NB4 (cell line): ENCODE measurements around the gene SALL2.

ENCODE experiments used
- CTCF ChIP-seq: IDR thresholded peaks from one replicate; pipeline ENCODE4 v1.5.1; 2012; ENCODE audit warnings: low read depth, low read length
- MAX ChIP-seq: IDR thresholded peaks from 2 replicates; pipeline ENCODE4 v1.6.1; 2011; ENCODE audit warnings: low read depth, low read length
- POLR2A ChIP-seq: IDR thresholded peaks from 2 replicates; pipeline ENCODE4 v1.6.1; 2011; ENCODE audit warnings: mild to moderate bottlenecking; ENCODE audit not compliant: insufficient read length; ENCODE audit errors: extremely low read depth

GRCh38 chr14:21475767-21476522 is 50.2 kb downstream of the SALL2 start:
- TF ChIP-seq CTCF (no peak), POLR2A (no peak), MAX (no peak)
